Sigmoid colon (tissue), 7 donors: ENCODE results near the gene DENND5A. TPM values are rescaled to one million over a fixed set of nuclear protein-coding genes. Genes with fewer than 3 reads are reported as not detected.

Source experiments
- DNase-seq: peaks from one replicate; pipeline ENCODE4 v3.0.0-alpha.2; 2019
- H3K27ac ChIP-seq, 4 donors: fragments of 200-600 bp; sonication (generic); one replicate each; pipeline ENCODE4 v1.5.1; 2016 to 2019; ENCODE audit warnings: mild to moderate bottlenecking in 1 of 4
- H3K27me3 ChIP-seq, 3 donors: fragments of 200-600 bp; sonication (generic); one replicate each; pipeline ENCODE4 v1.5.1; 2019; ENCODE audit warnings: mild to moderate bottlenecking in 1 of 3
- H3K36me3 ChIP-seq, 4 donors: fragments of 200-600 bp; sonication (generic); one replicate each; pipeline ENCODE4 v1.5.1; 2016 to 2019
- H3K4me1 ChIP-seq, 4 donors: fragments of 200-600 bp; sonication (generic); one replicate each; pipeline ENCODE4 v1.5.1; 2017 to 2019
- H3K4me3 ChIP-seq, 4 donors: fragments of 200-600 bp; sonication (generic); one replicate each; pipeline ENCODE4 v1.5.1; 2017 to 2019; ENCODE audit warnings: mild to moderate bottlenecking in 2 of 4, moderate library complexity in 1 of 4
- H3K9me3 ChIP-seq, 4 donors: fragments of 200-600 bp in 3 of 4; sonication (generic) in 3 of 4; one replicate each; pipeline versions ENCODE4 v1.5.1 to v1.6.1; 2013 to 2019
- CTCF ChIP-seq, 4 experiments: fragments of 450-650 bp in 3 of 4; fragments of 200-600 bp in 1 of 4; IDR thresholded peaks; one replicate each; pipeline ENCODE4 v1.5.1; 2016 to 2019; ENCODE audit warnings: antibody characterized with exemption in 4 of 4, mild to moderate bottlenecking in 3 of 4, moderate library complexity in 2 of 4
- EP300 ChIP-seq, 4 donors: sonication (generic); formaldehyde crosslinking; IDR thresholded peaks; one replicate each; pipeline ENCODE4 v1.6.1; 2017; ENCODE audit warnings: antibody characterized with exemption in 4 of 4
- POLR2A ChIP-seq, 2 donors: fragments of 450-650 bp; IDR thresholded peaks; one replicate each; pipeline ENCODE4 v1.6.1; 2016; ENCODE audit warnings: antibody characterized with exemption in 2 of 2, mild to moderate bottlenecking in 2 of 2, moderate library complexity in 2 of 2
- POLR2AphosphoS5 ChIP-seq, 4 donors: sonication (generic); formaldehyde crosslinking; IDR thresholded peaks; one replicate each; pipeline ENCODE4 v1.6.1; 2017; ENCODE audit warnings: antibody characterized with exemption in 4 of 4
- WGBS, 2 donors: extraction: QIAGEN DNeasy Blood & Tissue Kit; methylation state at CpG; one replicate each; pipeline ENCODE4 v1.1.7; 2013; 5-methylcytosine and 5-hydroxymethylcytosine counted together
- intact Hi-C: fragments of 100-400 bp; cut with DNase I; formaldehyde crosslinking; loops from one replicate; pipeline ENCODE4 v1.15.1; 2023
- polyA plus RNA-seq, 3 donors: library from polyadenylated mRNA; stranded (reverse); fragments of 200-250 nt; gene quantifications; one replicate each; pipeline ENCODE4 v1.2.3, GENCODE V29; 2013
- total RNA-seq, 4 donors: library from RNA; depleted of rRNA; stranded (reverse); fragments of >200 nt; gene quantifications; one replicate each; pipeline ENCODE4 v1.1.0, GENCODE V29; 2016
- donor health status: healthy with polysubstance abuse.
- donor health status: Bipolar disorder and iron deficiency.
- donor health status: healthy.

The DENND5A gene
- total and polyA plus RNA-seq, 7 donors: 9.7 to 130 (median 89.2) TPM

GRCh38 chr11:9144828-9145227, 120.3 kb downstream of the DENND5A start:
- DNase-seq: no peak
- no peak overlapping the region for H3K27ac ChIP-seq
- no peaks in the 10 kb centered on the region for H3K27me3 ChIP-seq
- H3K4me1 ChIP-seq: no peaks in the 10 kb centered on the region
- H3K9me3 ChIP-seq: no peaks in the 10 kb centered on the region
- no peak overlapping the region for H3K4me3 ChIP-seq
- WGBS, 2 donors: 94 to 98% methylated on average over 2 of the region's 2 CpGs
- TF ChIP-seq EP300 (IDR thresholded peaks at IDR 0.05): no peak
- no peak for TF ChIP-seq CTCF (IDR thresholded peaks at IDR 0.05)
- TF ChIP-seq POLR2AphosphoS5 (IDR thresholded peaks at IDR 0.05): no peak
- TF ChIP-seq POLR2A (IDR thresholded peaks at IDR 0.05): no peak
- H3K36me3 ChIP-seq: peaks cover 34 to 99% (median 68%) of the 10 kb centered on the region in 4 donors
- intact Hi-C loops: no loop called here

- TF ChIP-seq EP300 (IDR thresholded peaks at IDR 0.05) (no peak), CTCF (IDR thresholded peaks at IDR 0.05) (no peak), POLR2A (IDR thresholded peaks at IDR 0.05) (no peak), POLR2AphosphoS5 (IDR thresholded peaks at IDR 0.05) (no peak)
- Histone ChIP-seq H3K36me3 (peaks cover 32 to 99% (median 66%) of the 10 kb centered on the region in 4 donors), H3K27ac (no peak overlapping the region), H3K4me1 (peaks cover 0 to 3% (median 0%) of the 10 kb centered on the region in 4 donors), H3K27me3 (no peaks in the 10 kb centered on the region), H3K9me3 (no peaks in the 10 kb centered on the region), H3K4me3 (no peak overlapping the region)
- intact Hi-C loops: no loop called here
- 98 to 100% methylated on average over 1 of the region's 1 CpG for WGBS, 2 donors
- DNase-seq: no peak
Measured at GRCh38 chr11:9143721-9144120, 121.4 kb downstream of the DENND5A start.

- Histone ChIP-seq H3K4me3 (no peak overlapping the region), H3K4me1 (peaks cover 0 to 3% (median 0%) of the 10 kb centered on the region in 4 donors), H3K36me3 (peaks cover 32 to 98% (median 61%) of the 10 kb centered on the region in 4 donors), H3K9me3 (no peaks in the 10 kb centered on the region), H3K27ac (no peak overlapping the region), H3K27me3 (no peaks in the 10 kb centered on the region)
- intact Hi-C loops: no loop called here
- TF ChIP-seq POLR2A (IDR thresholded peaks at IDR 0.05): no peak
- TF ChIP-seq CTCF (IDR thresholded peaks at IDR 0.05): no peak
- no peak for TF ChIP-seq POLR2AphosphoS5 (IDR thresholded peaks at IDR 0.05)
- no peak for TF ChIP-seq EP300 (IDR thresholded peaks at IDR 0.05)
- no peak for DNase-seq
- WGBS, 2 donors: 92 to 96% methylated on average over 7 of the region's 7 CpGs
Measured at GRCh38 chr11:9142732-9143131, 122.4 kb downstream of the DENND5A start.

- TF ChIP-seq POLR2AphosphoS5 (IDR thresholded peaks at IDR 0.05) (no peak), EP300 (IDR thresholded peaks at IDR 0.05) (no peak), CTCF (IDR thresholded peaks at IDR 0.05) (no peak), POLR2A (IDR thresholded peaks at IDR 0.05) (no peak)
- H3K4me3 ChIP-seq: no peak overlapping the region
- peaks cover 0 to 6% (median 1%) of the 10 kb centered on the region in 4 donors for H3K4me1 ChIP-seq
- intact Hi-C loops: no loop called here
- WGBS, 2 donors: 96% methylated on average over 7 of the region's 7 CpGs
- DNase-seq: no peak
- H3K27me3 ChIP-seq: no peaks in the 10 kb centered on the region
- H3K9me3 ChIP-seq: no peaks in the 10 kb centered on the region
- H3K27ac ChIP-seq: no peak overlapping the region
- peaks cover 27 to 82% (median 49%) of the 10 kb centered on the region in 4 donors for H3K36me3 ChIP-seq
Measured at GRCh38 chr11:9141186-9141585, 124.0 kb downstream of the DENND5A start.
